Activated CD4-positive, CD25-positive, alpha-beta regulatory T cell treated with anti-CD3 and anti-CD28 coated beads, Interleukin-2, amount 50 U/mL, for 24 hours (primary cell): ENCODE results near the gene NR5A2.

Source experiments
- ATAC-seq, 2 donors: fragments of 150-1000 bp; cut with Tn5 transposase; one replicate each; pipeline ENCODE4 v1.10.0; 2021; ENCODE audit warnings: mild to moderate bottlenecking in 1 of 2, moderate library complexity in 1 of 2

Gene NR5A2

DNA sequence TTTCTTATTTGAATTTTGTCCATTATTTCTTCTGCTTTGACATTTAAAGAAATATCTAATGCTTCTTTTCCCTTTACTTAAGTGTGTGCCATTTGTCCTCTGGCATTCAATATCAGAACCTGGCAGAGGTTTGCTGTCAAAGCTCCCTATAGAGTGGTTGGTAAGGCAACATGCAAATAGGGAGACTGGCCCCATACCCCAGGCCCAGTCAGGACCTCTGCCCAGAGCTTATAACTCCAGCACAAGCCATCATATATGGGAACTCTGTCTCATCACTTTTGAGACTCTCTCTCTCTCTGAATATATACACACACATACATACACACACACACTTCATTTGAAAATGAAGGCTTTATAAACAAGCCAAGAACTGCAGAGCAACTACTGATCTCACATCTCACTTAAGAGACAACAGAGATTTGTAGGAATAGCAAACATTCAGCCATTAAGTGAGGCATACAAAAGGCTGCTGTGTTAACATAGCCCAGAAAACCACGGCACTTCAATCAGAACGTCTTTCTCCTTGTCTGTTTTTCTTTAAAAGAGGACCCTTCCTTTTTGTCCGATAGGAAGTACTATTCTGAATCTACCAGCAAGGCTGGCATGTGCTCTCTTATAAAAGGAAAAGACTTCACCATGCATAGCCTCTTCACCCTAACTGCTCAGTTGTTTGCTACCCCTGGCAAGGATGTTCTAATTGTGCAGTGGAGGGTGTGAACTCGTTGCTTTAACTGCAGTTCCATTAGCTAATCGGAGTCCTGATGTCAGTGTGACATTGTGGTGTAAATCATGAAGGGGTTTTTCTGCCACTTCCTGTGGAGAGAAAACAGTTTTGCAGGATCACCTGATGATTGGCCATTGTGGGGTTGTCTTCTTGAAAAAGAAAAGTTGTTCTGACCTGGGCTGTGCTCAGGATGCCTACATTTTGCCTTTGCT, 101.7 kb downstream of the NR5A2 start:
- ATAC-seq: peak; percentile 38 to 72

DNA sequence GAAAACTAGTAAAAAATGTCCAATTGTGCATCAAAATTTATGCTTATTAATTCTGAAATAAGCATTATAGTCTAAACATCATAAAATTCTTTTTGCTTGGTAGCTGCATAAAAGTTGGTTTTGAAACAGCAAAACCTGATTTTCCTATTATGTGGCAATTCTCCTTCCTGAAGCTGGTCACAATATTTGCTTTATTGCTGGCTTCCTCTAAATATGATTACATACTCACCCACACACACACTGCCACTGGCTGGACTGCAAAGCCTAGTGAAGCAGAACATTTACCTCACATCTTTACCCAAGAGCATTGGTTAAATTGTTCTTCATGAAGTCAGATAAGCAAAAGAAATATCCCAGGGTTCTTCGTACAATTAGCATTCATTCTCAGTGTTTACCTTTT, 103.0 kb downstream of the NR5A2 start:
- ATAC-seq: no peak

DNA sequence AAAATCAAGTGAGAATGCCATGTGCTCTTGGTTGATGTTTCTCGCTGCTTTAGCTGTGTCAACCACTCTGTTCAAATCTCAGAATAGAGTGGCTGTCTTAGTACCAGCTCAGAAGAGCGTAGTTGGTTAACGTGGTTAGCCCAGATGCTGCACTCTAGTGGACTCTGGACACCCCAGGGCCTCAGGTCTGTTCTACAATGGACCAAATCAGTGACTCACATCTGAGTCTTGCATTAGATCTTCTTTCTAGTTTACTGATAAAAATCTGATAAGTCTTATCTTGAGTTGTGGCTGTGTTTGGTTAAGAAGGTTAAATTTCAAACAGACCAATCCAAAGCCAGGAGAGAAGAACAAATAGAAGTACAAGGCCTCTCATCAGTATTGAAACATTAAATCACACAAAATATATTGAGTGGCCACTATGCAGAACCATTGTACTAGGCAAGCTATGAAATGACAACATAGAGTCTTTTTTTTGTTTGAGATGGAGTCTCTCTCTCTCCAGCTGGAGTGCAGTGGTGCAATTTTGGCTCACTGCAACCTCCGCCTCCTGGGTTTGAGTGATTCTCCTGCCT, 104.1 kb downstream of the NR5A2 start:
- no peak for ATAC-seq

DNA sequence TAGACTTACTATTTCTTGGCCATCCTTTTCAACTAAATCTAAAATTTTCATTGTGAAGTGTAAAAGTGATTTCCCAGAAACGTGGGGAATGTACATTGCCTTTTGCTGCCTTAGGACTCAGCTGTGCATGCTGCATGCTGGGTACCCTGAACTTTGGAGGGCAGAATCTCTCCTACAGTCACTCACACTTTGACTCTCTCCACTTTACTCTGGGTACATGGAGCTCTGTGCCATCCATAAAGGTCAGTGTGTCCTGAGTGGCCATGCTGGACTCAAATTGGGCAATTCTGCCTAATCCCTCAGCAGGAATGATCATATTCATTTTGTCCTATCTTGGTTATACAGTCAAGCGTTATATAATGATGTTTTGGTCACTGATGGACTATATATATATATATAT, 105.6 kb downstream of the NR5A2 start:
- no peak for ATAC-seq

DNA sequence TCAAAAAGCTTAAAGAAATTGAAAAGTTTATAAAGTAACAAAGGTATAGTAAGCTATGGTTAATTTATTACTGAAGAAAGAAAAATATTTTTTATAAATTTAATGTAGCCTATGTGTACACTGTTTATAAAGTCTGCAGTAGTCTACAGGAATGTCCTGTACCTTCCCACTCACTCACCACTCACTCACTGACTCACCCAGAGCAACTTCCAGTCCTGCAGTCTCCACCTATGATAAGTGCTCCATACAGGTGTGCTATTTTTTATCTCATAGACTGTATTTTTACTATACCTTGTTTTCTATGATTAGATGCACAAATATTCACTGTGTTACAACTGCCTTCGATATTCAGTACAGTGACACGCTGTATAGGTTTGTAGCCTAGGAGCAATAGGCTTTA, 106.6 kb downstream of the NR5A2 start:
- ATAC-seq: no peak

DNA sequence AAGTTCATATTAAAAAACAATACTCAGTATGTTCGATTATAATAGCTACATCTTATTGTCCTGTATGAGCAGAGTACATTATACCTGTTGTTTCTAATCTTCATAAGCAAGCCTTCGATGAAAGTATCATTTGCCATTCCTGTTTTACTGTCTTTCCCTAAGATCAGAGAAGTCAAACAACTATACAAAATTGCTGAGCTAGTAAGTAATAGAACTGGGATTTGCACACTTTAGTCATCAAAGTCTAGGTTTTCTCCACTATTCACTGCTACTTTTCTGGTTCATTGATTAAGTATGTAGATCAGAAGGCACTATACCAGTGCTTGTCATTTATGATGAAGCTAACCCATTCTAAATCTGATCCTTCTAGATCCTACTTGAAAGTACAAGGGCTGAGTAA, 108.9 kb downstream of the NR5A2 start:
- no peak for ATAC-seq

DNA sequence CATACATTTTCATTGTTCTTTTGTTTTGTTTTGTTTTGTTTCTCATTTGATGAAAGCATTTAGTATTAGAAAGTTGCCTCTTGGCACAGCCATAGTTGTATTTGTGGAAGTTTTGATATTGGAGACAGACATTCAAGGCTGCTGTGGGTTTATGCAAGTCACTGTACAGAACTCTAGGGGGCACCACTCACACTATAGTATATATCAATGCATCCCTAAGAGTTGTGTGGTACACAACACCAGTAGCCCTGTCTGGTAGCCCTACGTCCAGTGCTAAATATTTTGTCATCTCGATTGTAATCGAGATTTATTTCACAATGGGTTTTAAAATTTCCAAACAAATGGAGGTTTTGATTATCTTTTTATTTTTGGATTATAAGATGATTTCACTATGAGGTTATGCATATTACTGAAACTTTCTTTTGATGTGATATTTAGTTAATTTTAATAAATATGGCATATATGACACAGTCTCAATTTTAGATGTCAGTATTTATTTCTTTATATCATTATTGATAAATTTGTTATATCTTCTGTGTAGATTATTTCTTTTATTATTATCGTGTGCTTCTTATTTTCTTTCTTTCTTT, 112.2 kb downstream of the NR5A2 start:
- peak; percentile 53 to 62 for ATAC-seq

DNA sequence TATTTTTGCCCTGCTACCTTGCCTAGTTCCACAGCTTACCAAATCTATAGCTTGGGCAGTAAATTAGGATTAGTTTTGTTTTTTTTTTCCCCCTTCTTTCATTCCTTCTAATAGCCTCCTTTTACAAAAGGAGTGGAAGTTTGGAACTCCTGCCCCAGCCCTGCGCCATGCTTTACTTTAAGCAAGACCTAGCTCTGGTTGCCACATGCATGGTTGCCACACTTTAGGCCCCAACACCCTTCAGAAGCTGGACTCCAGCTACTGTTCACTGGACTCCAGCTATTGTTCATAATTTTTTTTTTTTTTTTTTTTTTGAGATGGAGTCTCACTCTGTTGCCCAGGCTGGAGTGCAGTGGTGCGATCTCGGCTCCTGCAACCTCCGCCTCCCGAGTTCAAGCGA, 115.8 kb downstream of the NR5A2 start:
- ATAC-seq: no peak

DNA sequence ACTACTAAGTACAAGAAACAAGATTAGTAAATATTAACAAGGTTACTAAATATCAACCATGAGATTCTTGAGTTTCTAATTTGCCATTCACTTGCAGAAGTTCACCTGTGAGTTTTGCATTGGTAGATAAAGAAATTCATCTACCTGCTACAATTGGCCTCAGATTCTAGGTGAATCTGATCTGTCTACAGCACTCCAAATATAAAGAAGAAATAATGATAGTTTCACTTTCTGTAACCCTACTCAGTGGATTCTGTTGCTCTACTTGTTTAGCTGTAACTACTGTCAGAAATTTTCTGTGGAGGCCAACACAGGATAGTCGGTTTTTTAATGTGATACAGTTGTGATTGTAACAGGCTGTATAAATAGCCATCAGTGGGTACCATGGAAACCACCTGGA, 118.6 kb downstream of the NR5A2 start:
- ATAC-seq: no peak

DNA sequence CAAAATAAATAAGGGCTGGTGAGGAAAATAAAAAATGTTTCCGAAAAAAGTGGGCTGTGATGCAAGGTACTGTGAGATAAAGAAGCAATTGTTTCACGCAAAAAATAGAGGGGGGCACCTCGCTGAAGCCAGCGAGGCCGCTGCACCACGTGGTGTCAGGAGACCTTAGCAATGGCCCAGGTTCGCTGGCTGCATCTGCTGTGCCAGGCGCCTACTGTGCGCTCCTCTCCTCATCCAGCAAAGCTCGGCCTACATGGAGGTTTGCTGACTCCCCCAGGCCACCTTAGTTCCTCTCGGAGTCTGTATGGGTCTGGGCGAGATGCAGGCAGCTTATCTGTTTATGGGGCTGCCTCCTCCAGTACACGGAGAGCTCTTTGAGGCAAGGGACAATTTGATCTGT, 119.6 kb downstream of the NR5A2 start:
- ATAC-seq: no peak

DNA sequence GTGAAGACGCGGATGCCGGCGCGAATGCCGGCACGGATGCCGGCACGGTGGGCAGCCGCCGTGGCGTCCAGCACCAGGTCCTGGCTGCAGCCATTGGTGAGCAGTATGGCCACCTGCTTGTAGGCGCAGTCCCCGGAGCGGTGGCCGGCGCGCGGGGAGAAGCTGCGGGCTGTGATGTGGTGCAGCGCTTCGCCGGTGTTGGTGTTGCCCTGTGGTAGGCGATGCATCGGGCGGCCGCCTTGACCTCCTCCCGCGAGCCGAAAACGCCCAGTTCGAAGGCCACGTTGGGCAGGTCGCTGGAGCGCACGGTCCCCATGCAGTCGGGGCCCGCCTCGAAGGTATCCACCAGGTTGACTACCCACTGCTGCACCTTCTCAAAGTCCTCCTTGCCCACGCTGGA, 120.2 kb downstream of the NR5A2 start:
- ATAC-seq: no peak

DNA sequence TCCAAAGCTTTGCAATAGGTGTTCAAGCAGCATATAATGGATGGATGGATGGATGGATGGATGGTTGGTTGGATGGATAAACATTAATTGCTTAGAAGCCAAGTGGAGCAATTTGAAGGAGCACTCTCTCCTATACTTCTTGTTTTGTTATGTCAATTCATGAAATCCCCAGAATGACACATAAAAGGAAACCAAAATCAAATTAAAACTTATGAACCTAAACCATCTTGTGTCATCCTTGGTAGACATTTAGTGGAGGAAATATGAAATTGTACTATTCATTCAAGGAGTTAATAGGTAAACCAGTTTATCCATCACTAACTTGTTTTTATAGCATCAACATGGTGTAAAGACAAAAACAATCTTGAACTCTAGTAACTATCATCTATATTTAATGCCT, 122.5 kb downstream of the NR5A2 start:
- no peak for ATAC-seq

DNA sequence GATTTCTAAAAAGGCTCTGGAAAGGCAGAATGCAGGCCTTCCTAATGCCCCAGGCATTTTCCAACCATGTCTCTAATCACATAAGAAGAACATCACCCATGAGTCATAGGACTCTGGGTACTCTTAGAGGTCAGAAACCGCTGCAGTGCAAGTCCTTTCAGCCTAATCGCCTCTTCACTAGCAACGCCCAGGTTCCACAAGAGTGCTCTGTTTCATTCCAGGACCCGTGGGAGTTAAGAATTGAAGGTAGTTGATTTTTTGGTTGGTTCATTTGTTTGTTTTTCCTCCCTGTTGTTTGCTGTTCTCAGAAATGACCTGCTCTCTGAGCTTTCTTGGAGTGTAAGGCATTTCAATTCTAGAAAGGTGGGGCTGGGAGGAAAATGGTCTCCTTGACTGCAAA, 123.2 kb downstream of the NR5A2 start:
- ATAC-seq: no peak

DNA sequence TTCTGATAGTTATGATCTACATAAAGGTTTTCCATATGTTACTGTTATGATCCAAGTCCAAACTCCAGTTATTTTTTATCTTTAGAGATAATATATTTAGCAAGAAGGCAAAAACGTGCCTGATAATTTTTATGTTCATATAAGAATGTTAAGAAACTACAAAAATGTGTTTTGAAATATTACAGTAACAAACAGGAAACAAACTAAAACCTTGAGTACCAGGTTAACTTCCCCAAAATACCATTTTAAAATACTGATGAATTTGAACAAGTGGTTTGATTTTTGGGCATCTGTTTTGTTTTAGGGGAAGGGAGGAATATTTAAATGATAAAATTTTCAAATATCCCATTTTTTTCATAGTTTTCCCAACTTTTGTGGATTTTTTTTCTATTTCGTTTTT, 124.8 kb downstream of the NR5A2 start:
- ATAC-seq: no peak

DNA sequence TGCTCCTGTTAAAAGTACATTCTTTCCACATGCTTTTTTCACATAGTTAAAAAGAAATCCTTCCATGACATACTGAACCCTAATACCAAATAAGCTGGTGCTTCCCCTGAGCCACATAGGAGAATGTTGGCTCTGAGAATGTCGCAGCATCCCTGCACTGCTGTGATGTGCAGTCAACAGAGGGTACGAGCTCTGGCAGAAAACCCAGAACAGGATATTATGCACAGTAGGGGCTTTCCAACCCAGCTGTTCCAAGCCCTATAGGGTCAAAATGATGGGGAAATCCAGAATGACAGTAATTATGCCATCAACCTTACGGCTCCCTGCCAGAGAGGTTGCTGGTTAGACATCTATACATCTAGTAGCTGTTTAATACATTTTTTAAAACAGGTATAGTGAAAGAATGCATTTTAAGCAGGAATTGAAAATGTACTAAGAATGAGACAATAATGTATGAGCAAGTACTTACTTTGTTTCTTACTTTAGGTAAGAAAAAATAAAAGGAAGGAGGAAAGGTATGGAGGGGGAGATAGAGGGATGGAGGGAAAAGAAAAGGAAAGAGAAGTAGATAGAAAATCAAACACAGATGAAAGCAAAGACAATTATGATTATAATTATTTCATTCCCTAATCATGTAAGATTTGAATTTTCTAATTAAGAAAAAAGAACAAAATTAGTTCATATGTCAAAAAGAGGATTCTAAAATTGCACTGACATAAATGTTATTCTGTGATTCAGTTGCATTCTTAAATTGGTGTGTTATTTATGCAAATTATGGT, 126.0 kb downstream of the NR5A2 start:
- peak; percentile 81 to 85 for ATAC-seq

DNA sequence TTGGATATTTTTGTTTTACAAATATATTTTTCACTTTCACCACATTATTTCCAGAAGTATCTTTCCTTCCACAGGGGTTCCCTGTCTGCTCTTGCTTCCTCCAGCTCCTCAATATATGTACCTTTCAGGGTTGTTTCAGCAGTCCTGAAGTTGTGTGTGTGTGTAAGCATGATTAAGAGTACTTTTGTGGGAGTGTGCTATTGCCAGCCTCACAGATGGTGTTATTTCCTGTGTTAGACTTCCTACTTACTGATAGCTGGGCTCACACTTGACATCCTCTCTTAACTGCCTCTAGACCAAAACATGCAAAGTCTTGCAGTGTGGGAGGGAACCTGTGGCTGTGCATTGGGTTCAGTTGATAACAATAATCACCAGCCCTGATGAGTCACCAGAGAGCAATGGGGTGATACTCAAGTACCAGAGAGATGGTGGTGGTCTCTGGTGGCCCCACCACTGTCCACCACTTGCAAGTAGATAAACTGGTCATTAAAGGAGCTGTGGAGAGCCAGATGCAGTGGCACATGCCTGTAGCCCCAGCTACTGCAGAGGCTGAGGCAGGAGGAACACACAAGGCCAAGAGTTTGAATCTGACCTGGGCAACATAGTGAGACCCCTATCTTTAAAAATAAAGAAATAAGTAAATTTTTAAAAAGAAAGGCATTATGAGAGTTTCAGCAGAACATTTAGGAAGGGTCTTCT, 126.7 kb downstream of the NR5A2 start:
- peak; percentile 82 to 84 for ATAC-seq

DNA sequence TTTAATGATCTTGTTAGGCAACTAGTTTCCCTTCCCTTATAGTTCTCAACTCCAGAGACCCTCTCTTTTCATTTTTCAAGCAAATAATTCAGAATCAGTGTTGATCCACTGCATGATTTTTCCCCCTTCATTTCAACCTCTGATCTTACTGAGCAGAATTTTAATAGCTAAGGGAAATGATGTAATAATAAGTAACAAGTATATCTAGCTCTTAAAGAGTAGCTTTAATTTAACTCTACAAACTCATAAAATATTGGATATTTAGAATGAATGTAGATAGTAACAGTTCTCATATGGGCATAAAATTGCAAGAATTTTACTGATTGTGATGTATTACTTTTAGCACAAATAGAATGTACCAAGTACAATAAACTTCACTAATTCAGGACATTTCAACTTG, 130.2 kb downstream of the NR5A2 start:
- no peak for ATAC-seq

DNA sequence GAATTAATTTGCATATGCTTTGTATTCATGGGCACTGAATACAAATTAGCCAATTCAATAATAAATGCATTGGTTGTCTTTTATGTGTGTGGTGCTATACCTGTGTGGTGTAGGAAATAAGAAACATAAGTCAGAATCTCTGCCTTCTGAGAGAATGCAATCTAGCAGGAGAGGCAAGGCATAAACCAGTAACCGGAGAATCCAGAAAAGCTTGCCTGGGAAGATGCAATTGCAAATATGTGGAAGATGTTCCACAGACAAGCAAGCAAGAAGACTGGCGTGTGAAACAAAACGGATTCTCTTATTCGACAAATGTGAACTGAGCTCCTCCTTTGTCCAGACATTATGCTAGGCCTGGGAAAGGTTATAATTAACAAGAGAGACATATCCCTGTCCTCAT, 134.3 kb downstream of the NR5A2 start:
- no peak for ATAC-seq

DNA sequence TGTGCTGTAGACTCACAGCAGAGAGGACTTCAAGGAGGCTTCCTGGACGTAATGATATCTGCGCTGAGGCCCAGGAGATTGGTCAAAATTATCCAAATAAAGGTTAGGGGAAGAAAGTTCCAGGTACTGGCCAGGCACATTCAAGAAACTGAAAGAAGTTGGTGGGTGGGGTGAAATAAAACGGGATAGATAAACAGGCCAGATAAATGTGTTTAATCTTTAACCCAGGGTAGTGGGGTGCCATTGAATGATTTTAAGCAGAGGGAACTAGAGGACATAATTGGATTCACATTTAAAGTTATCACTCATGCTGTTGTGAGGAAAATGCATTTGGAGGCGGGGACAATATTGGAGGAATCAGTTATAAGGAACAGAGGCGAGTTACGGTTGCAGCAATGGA, 134.7 kb downstream of the NR5A2 start:
- no peak for ATAC-seq

DNA sequence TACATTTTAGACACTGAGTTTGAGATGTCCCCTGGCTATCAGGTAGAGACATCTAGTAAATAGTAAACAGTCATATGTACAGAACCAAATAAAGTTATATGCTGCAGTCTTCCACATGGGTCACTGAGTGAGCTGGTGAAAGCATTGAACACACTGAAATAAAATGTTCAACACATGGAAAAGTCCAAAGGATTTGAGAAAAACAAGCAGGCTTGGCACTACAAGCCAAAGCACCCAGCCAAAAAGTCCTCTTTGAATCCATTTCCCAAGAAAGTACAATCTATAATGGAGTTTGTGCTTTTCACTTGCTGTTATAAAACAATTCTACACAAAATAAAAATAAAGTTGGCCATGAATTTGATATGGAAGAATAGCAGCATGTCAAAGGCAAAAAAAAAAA, 135.4 kb downstream of the NR5A2 start:
- ATAC-seq: no peak

DNA sequence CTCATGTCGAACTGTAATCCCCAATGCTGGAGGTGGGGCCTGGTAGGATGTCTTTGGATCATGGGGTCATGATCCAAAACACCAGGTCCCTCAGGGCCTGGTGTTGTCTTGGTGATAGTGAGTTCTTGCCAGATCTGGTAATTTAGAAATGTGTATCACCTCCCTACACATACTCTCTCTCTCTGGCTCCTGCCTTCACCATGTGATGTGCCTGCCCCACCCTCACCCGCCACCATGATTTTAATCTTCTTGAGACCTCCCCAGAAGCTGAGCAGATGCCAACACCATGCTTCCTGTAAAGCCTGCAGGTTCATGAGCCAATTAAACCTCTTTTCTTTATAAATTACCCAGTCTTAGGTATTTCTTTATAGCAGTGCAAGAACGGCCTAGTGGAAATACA, 136.4 kb downstream of the NR5A2 start:
- ATAC-seq: no peak

DNA sequence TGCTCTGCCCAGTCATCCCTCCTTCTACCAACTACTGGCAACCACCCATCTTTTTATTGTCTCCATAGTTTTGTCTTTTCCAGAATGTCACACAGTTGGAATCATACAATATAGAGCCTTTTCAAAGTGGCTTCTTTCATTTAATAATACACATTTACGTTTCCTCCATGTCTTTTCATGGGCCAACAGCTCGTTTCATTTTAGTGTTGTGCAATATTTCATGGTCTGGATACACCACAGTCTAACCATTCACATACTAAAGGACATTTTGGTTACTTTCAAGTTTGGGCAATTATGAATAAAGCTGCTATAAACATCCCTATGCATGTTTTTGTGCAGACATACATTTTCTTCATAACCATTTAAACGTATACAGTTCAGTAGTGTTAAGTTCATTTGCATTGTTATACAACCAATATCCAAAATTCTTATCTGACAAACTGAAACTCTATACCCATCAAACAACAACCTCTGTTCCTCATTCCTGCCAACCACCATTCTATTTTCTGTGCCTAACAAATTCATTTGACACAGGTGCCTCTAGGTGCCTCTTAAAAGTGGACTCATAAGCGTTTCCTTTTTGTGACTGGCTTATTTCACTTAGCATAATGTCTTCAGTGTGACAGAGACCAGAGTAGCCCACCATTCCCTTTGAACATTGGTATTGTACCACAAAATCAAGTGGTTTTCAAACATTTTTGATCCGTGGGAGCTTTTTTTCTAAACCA, 138.1 kb downstream of the NR5A2 start:
- no peak for ATAC-seq
